Liver (tissue), 9 donors: ENCODE data around the gene DTWD2. TPM values are rescaled to one million over a fixed set of nuclear protein-coding genes. Genes with fewer than 3 reads are reported as not detected.

Experiments used
- DNase-seq: peaks from one replicate; pipeline ENCODE4 v3.0.0-alpha.2; 2017; ENCODE audit warnings: low spot score
- H3K27ac ChIP-seq, 2 donors: one replicate each; pipeline ENCODE4 v1.7.0; 2013; ENCODE audit warnings: inconsistent platforms in 2 of 2, low read length in 2 of 2, control low read depth in 1 of 2, low read depth in 1 of 2, mild to moderate bottlenecking in 1 of 2
- H3K27me3 ChIP-seq, 4 donors: one replicate each; pipeline versions ENCODE4 v1.6.1 to v1.7.0; 2013; ENCODE audit warnings: low read length in 3 of 4, inconsistent platforms in 1 of 4, mild to moderate bottlenecking in 1 of 4, moderate library complexity in 1 of 4; ENCODE audit not compliant: control insufficient read depth in 4 of 4, insufficient read depth in 4 of 4
- H3K36me3 ChIP-seq, 4 donors: one replicate each; pipeline versions ENCODE4 v1.6.1 to v1.7.0; 2013; ENCODE audit warnings: low read length in 3 of 4, mild to moderate bottlenecking in 3 of 4, low read depth in 1 of 4, moderate library complexity in 1 of 4; ENCODE audit not compliant: control insufficient read depth in 4 of 4, insufficient read depth in 3 of 4
- H3K4me1 ChIP-seq, 4 donors: one replicate each; pipeline versions ENCODE4 v1.6.1 to v1.7.0; 2013; ENCODE audit warnings: low read length in 3 of 4, mild to moderate bottlenecking in 3 of 4, moderate library complexity in 1 of 4; ENCODE audit not compliant: control insufficient read depth in 4 of 4, insufficient read depth in 4 of 4
- H3K4me3 ChIP-seq, 3 donors: one replicate each; pipeline versions ENCODE4 v1.6.1 to v1.7.0; 2013; ENCODE audit warnings: low read length in 3 of 3, control low read depth in 1 of 3, low read depth in 1 of 3, mild to moderate bottlenecking in 1 of 3
- H3K9ac ChIP-seq, 2 donors: one replicate each; pipeline ENCODE4 v1.7.0; 2013; ENCODE audit warnings: low read length in 2 of 2, mild to moderate bottlenecking in 2 of 2, moderate library complexity in 2 of 2, control low read depth in 1 of 2, low read depth in 1 of 2
- H3K9me3 ChIP-seq, 4 donors: one replicate each; pipeline versions ENCODE4 v1.6.1 to v1.7.0; 2013; ENCODE audit warnings: low read length in 3 of 4; ENCODE audit not compliant: control insufficient read depth in 4 of 4
- EGR1 ChIP-seq, 2 donors: IDR thresholded peaks; 2 replicates each; pipeline ENCODE4 v1.6.1; 2016 to 2018; ENCODE audit warnings: antibody characterized with exemption in 2 of 2, low read depth in 2 of 2
- FOXA1 ChIP-seq: IDR thresholded peaks from 2 replicates; pipeline ENCODE4 v1.6.1; 2016; ENCODE audit warnings: antibody characterized with exemption
- FOXA2 ChIP-seq: IDR thresholded peaks from 2 replicates; pipeline ENCODE4 v1.6.1; 2016; ENCODE audit warnings: antibody characterized with exemption
- GABPA ChIP-seq, 2 donors: IDR thresholded peaks in 1 of 2; conservative IDR thresholded peaks in 1 of 2; 2 replicates each; pipeline ENCODE4 v1.6.1; 2016; ENCODE audit warnings: antibody characterized with exemption in 2 of 2, mild to moderate bottlenecking in 1 of 2, moderate library complexity in 1 of 2
- HNF4A ChIP-seq, 2 donors: conservative IDR thresholded peaks; 2 replicates each; pipeline ENCODE4 v1.6.1; 2016; ENCODE audit warnings: antibody characterized with exemption in 2 of 2, mild to moderate bottlenecking in 2 of 2
- HNF4G ChIP-seq: IDR thresholded peaks from 2 replicates; pipeline ENCODE4 v1.6.1; 2016; ENCODE audit warnings: antibody characterized with exemption
- JUND ChIP-seq, 2 donors: IDR thresholded peaks; 2 replicates each; pipeline ENCODE4 v1.6.1; 2016; ENCODE audit warnings: antibody characterized with exemption in 2 of 2
- NR2F2 ChIP-seq: IDR thresholded peaks from 2 replicates; pipeline ENCODE4 v1.6.1; 2016; ENCODE audit warnings: antibody characterized with exemption
- RAD21 ChIP-seq, 2 donors: IDR thresholded peaks; 2 replicates each; pipeline ENCODE4 v1.6.1; 2016; ENCODE audit warnings: antibody characterized with exemption in 2 of 2, mild to moderate bottlenecking in 2 of 2
- RXRA ChIP-seq, 2 donors: IDR thresholded peaks; 2 replicates each; pipeline ENCODE4 v1.6.1; 2017 to 2018; ENCODE audit warnings: antibody characterized with exemption in 2 of 2, mild to moderate bottlenecking in 1 of 2
- SP1 ChIP-seq: IDR thresholded peaks from 2 replicates; pipeline ENCODE4 v1.6.1; 2018; ENCODE audit warnings: antibody characterized with exemption, mild to moderate bottlenecking
- TAF1 ChIP-seq: conservative IDR thresholded peaks from 2 replicates; pipeline ENCODE4 v1.6.1; 2016; ENCODE audit warnings: antibody characterized with exemption, mild to moderate bottlenecking
- YY1 ChIP-seq: IDR thresholded peaks from 2 replicates; pipeline ENCODE4 v1.6.1; 2016; ENCODE audit warnings: antibody characterized with exemption, mild to moderate bottlenecking
- polyA plus RNA-seq, 2 donors: library from polyadenylated mRNA; stranded (reverse) in 1 of 2; unstranded in 1 of 2; fragments of 200-250 nt in 1 of 2; fragments of >200 nt in 1 of 2; fragmentation: Nextera tagmentation in 1 of 2; extraction: Ambion mirVana in 1 of 2; gene quantifications; one replicate each; pipeline versions ENCODE4 v1.2.1 to v1.2.3, GENCODE V29; 2013 to 2015
- total RNA-seq, 2 donors: library from RNA; depleted of rRNA; stranded (reverse); fragments of >200 nt; gene quantifications; one replicate each; pipeline ENCODE4 v1.2.3, GENCODE V29; 2014
- TF ChIP-seq, protein P1 (sequence below): IDR thresholded peaks from 2 replicates; pipeline ENCODE4 v1.6.1; 2016; ENCODE audit warnings: antibody characterized with exemption
- TF ChIP-seq, protein P2 (sequence below): fragments of 150-350 bp; IDR thresholded peaks from 2 replicates; pipeline ENCODE4 v1.5.1; 2017; ENCODE audit warnings: improper control_type of control experiment, low read depth, low read length; ENCODE audit not compliant: missing input control
- TF ChIP-seq, protein P3 (sequence below): IDR thresholded peaks from 2 replicates; pipeline ENCODE4 v1.6.1; 2016; ENCODE audit warnings: antibody characterized with exemption
- TF ChIP-seq, protein P4 (sequence below): IDR thresholded peaks from 2 replicates; pipeline ENCODE4 v1.6.1; 2016; ENCODE audit warnings: antibody characterized with exemption, mild to moderate bottlenecking
- TF ChIP-seq, protein P5 (sequence below): IDR thresholded peaks from 2 replicates; pipeline ENCODE4 v1.6.1; 2016; ENCODE audit warnings: antibody characterized with exemption
- donor health status: healthy.
- donor health status: healthy.
- donor health status: healthy.
- donor health status: healthy.
- donor health status: healthy.

The DTWD2 gene
- total and polyA plus RNA-seq, 4 donors = 2.3 to 10.7 (median 4.3) TPM

DNA sequence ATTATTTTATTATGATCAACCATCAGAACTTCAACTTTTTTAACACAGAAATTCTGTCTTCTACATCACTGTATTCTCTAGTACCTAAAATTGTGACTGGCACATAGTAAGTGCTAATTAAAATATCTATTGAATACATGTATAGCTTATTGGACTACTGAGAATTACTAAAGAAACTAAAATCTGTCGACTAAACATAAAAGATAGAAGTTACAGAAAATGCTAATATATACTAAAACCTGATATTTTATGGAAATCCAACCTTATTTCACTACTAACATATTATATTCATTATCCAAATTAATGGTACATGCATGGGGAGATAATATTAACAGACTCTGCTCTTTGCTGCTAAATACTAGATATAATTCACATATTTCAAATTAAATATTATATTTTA lies 153.6 kb downstream of the DTWD2 start (continued):
- TF ChIP-seq, protein P1, sequence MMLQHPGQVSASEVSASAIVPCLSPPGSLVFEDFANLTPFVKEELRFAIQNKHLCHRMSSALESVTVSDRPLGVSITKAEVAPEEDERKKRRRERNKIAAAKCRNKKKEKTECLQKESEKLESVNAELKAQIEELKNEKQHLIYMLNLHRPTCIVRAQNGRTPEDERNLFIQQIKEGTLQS = no peak
- no peak for TF ChIP-seq FOXA1

DNA sequence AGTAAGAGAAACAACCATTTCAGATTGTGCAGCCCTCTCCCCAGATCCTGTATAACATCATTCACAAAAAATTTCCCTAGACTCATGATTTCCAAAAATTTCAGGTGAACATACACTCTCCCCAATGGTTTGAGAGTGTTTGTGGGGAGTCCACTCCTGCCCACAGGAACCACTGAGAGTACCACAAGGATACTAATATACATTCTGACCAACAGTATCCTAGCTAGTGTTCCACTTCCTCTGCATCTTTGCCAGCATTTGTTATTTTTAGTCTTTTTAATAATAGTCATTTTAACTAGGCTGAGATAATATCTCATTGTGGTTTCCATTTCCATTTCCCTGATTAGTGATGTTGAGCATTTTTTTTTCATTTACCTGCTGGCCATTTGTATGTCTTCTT lies 155.4 kb downstream of the DTWD2 start:
- Histone ChIP-seq H3K27me3 (no peaks in the 10 kb centered on the region), H3K4me1 (no peaks in the 10 kb centered on the region), H3K27ac (no peak overlapping the region), H3K36me3 (no peaks in the 10 kb centered on the region), H3K9ac (no peak overlapping the region), H3K4me3 (no peak overlapping the region), H3K9me3 (no peaks in the 10 kb centered on the region)
- TF ChIP-seq, protein P2, sequence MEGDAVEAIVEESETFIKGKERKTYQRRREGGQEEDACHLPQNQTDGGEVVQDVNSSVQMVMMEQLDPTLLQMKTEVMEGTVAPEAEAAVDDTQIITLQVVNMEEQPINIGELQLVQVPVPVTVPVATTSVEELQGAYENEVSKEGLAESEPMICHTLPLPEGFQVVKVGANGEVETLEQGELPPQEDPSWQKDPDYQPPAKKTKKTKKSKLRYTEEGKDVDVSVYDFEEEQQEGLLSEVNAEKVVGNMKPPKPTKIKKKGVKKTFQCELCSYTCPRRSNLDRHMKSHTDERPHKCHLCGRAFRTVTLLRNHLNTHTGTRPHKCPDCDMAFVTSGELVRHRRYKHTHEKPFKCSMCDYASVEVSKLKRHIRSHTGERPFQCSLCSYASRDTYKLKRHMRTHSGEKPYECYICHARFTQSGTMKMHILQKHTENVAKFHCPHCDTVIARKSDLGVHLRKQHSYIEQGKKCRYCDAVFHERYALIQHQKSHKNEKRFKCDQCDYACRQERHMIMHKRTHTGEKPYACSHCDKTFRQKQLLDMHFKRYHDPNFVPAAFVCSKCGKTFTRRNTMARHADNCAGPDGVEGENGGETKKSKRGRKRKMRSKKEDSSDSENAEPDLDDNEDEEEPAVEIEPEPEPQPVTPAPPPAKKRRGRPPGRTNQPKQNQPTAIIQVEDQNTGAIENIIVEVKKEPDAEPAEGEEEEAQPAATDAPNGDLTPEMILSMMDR = no peak
- TF ChIP-seq, protein P3, sequence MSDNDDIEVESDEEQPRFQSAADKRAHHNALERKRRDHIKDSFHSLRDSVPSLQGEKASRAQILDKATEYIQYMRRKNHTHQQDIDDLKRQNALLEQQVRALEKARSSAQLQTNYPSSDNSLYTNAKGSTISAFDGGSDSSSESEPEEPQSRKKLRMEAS = no peak
- TF ChIP-seq YY1 (no peak), RXRA (IDR thresholded peaks at IDR 0.05) (no peak), JUND (IDR thresholded peaks at IDR 0.05) (no peak), NR2F2 (no peak), GABPA (IDR thresholded peaks at IDR 0.05 in 1 of 2, conservative IDR thresholded peaks at IDR 0.05 in 1 of 2) (no peak), EGR1 (IDR thresholded peaks at IDR 0.05; ENCODE audit: low read depth in 2 of 2) (no peak), TAF1 (no peak), HNF4A (conservative IDR thresholded peaks at IDR 0.05) (no peak), FOXA1 (no peak), RAD21 (IDR thresholded peaks at IDR 0.05) (no peak), HNF4G (no peak), SP1 (no peak), FOXA2 (no peak)
- TF ChIP-seq, protein P4, sequence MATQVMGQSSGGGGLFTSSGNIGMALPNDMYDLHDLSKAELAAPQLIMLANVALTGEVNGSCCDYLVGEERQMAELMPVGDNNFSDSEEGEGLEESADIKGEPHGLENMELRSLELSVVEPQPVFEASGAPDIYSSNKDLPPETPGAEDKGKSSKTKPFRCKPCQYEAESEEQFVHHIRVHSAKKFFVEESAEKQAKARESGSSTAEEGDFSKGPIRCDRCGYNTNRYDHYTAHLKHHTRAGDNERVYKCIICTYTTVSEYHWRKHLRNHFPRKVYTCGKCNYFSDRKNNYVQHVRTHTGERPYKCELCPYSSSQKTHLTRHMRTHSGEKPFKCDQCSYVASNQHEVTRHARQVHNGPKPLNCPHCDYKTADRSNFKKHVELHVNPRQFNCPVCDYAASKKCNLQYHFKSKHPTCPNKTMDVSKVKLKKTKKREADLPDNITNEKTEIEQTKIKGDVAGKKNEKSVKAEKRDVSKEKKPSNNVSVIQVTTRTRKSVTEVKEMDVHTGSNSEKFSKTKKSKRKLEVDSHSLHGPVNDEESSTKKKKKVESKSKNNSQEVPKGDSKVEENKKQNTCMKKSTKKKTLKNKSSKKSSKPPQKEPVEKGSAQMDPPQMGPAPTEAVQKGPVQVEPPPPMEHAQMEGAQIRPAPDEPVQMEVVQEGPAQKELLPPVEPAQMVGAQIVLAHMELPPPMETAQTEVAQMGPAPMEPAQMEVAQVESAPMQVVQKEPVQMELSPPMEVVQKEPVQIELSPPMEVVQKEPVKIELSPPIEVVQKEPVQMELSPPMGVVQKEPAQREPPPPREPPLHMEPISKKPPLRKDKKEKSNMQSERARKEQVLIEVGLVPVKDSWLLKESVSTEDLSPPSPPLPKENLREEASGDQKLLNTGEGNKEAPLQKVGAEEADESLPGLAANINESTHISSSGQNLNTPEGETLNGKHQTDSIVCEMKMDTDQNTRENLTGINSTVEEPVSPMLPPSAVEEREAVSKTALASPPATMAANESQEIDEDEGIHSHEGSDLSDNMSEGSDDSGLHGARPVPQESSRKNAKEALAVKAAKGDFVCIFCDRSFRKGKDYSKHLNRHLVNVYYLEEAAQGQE = no peak
- TF ChIP-seq, protein P1 = no peak
- TF ChIP-seq, protein P5, sequence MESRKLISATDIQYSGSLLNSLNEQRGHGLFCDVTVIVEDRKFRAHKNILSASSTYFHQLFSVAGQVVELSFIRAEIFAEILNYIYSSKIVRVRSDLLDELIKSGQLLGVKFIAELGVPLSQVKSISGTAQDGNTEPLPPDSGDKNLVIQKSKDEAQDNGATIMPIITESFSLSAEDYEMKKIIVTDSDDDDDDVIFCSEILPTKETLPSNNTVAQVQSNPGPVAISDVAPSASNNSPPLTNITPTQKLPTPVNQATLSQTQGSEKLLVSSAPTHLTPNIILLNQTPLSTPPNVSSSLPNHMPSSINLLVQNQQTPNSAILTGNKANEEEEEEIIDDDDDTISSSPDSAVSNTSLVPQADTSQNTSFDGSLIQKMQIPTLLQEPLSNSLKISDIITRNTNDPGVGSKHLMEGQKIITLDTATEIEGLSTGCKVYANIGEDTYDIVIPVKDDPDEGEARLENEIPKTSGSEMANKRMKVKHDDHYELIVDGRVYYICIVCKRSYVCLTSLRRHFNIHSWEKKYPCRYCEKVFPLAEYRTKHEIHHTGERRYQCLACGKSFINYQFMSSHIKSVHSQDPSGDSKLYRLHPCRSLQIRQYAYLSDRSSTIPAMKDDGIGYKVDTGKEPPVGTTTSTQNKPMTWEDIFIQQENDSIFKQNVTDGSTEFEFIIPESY = no peak
- DNase-seq = no peak
